Measurements from ENCODE around the gene IFNAR1.

DNA sequence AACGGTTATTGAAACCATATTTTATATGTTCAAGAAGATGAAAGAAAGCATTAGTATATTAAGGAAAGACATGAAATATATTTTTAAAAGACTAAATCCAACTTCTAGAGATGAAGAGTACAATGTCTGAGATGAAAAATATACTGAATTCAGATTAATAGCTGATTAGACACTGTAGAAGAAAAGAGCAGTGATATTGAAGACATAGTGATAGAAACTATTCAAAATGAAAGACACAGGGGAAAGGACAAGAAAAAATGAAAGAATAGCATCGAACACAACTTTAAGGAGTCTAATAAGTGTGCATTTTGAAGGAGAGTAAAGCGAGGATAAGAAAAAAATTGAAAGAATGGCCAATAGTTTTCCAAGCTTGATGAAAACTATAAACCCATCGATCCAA is 11.2 kb upstream of the IFNAR1 start:
- TF ChIP-seq, protein P1, sequence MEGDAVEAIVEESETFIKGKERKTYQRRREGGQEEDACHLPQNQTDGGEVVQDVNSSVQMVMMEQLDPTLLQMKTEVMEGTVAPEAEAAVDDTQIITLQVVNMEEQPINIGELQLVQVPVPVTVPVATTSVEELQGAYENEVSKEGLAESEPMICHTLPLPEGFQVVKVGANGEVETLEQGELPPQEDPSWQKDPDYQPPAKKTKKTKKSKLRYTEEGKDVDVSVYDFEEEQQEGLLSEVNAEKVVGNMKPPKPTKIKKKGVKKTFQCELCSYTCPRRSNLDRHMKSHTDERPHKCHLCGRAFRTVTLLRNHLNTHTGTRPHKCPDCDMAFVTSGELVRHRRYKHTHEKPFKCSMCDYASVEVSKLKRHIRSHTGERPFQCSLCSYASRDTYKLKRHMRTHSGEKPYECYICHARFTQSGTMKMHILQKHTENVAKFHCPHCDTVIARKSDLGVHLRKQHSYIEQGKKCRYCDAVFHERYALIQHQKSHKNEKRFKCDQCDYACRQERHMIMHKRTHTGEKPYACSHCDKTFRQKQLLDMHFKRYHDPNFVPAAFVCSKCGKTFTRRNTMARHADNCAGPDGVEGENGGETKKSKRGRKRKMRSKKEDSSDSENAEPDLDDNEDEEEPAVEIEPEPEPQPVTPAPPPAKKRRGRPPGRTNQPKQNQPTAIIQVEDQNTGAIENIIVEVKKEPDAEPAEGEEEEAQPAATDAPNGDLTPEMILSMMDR (IDR thresholded peaks at IDR 0.05; ENCODE audit: low read length) = no peak
- no peak for TF ChIP-seq EZH2 (IDR thresholded peaks at IDR 0.05; ENCODE audit: borderline replicate concordance, low read length)

All from OCI-LY1 (cell line).